ENCODE data around the gene LRRC75A. TPM values are rescaled to one million over a fixed set of nuclear protein-coding genes. Genes with fewer than 3 reads are reported as not detected.

Gene LRRC75A
- total RNA-seq, 1 donor from 2014 or later: 0.96 TPM

DNA sequence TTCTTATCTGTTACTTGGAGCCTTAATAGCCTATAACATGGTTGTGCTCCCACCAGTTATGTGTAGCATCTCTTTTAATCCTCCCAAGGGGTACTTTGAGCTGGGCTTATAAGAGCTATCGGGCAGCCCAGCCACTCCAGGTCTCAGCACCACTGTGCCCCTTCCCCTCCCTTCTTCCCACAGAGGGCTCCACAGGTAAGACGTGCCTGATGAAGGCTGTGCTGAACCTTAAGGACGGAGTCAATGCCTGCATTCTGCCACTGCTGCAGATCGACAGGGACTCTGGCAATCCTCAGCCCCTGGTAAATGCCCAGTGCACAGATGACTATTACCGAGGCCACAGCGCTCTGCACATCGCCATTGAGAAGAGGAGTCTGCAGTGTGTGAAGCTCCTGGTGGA, 69.6 kb downstream of the LRRC75A start:
- Histone ChIP-seq H3K27ac (replicated peaks) (no peak overlapping the region), H3K9me3 (replicated peaks) (no peaks in the 10 kb centered on the region), H3K36me3 (peaks cover 57% of the 10 kb centered on the region), H3K27me3 (ENCODE audit: low read depth) (no peaks in the 10 kb centered on the region), H3K4me3 (no peak overlapping the region), H3K4me1 (peaks cover 25% of the 10 kb centered on the region)
- DNase-seq: no peak
- TF ChIP-seq, protein P1, sequence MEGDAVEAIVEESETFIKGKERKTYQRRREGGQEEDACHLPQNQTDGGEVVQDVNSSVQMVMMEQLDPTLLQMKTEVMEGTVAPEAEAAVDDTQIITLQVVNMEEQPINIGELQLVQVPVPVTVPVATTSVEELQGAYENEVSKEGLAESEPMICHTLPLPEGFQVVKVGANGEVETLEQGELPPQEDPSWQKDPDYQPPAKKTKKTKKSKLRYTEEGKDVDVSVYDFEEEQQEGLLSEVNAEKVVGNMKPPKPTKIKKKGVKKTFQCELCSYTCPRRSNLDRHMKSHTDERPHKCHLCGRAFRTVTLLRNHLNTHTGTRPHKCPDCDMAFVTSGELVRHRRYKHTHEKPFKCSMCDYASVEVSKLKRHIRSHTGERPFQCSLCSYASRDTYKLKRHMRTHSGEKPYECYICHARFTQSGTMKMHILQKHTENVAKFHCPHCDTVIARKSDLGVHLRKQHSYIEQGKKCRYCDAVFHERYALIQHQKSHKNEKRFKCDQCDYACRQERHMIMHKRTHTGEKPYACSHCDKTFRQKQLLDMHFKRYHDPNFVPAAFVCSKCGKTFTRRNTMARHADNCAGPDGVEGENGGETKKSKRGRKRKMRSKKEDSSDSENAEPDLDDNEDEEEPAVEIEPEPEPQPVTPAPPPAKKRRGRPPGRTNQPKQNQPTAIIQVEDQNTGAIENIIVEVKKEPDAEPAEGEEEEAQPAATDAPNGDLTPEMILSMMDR (IDR thresholded peaks at IDR 0.05; ENCODE audit: borderline replicate concordance): no peak
- intact Hi-C loops (cut with micrococcal nuclease): no loop called here

DNA sequence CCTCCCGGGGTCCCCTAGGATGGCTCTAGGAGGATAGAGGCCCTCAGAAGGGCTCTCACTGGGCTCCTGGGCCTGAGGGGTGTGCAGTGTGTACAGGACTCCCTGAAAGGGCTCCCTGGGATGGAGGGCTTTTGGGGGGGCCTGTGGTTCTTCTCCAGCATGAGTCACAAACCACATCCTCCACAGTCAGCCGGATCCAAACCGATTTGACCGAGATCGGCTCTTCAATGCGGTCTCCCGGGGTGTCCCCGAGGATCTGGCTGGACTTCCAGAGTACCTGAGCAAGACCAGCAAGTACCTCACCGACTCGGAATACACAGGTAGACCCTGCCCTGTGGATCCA, 72.1 kb downstream of the LRRC75A start:
- no peaks in the 10 kb centered on the region for H3K27me3 ChIP-seq (ENCODE audit: low read depth)
- TF ChIP-seq, protein P1 (IDR thresholded peaks at IDR 0.05; ENCODE audit: borderline replicate concordance): no peak
- H3K27ac ChIP-seq (replicated peaks): no peak overlapping the region
- DNase-seq: no peak
- H3K9me3 ChIP-seq (replicated peaks): no peaks in the 10 kb centered on the region
- no peak overlapping the region for H3K4me3 ChIP-seq
- intact Hi-C loops (cut with micrococcal nuclease): no loop called here
- H3K36me3 ChIP-seq: peaks cover 44% of the 10 kb centered on the region
- H3K4me1 ChIP-seq: peaks cover 43% of the 10 kb centered on the region

DNA sequence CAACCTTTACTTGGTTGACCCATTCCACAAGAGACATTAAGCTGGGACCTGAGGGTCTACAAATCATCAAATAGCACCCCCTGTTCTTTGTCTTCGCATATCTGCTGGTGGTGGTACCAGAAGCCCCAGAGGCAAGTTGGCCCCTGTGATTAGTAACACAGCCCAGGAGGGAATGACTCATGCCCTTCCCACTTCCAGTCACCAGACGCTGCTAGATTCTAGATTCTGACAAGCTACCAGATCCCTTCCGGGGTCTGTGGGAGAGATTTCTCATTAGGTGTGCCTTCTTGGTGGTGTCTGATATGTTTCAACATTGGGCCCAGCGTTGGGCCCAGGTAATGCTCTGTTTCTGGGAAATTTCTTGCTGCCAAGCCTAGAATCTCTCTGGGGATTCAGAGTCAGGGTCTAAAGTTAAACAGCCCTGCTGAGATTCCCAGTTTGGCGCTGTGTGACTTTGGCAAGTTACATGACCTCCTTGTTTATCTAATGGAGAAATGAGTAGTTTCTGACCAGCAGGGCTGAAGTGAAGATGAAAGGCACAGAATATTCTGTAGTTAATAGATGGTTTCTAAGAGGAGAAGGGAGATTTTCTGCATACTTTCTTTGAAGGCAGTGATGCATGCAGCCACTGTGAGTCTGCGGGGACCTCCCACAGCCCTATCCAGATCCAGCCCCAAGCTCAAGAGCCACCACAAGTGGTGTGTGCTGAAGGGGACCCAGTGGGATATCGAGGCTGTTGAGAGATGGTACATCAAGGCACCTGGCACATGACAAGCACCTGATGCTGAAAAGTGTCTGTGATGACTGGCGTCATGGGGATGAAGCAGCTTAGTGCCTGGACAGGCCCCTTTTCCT, 72.7 kb downstream of the LRRC75A start:
- no peak overlapping the region for H3K4me3 ChIP-seq
- intact Hi-C loops (cut with micrococcal nuclease): no loop called here
- H3K9me3 ChIP-seq (replicated peaks): no peaks in the 10 kb centered on the region
- no peak for DNase-seq
- H3K4me1 ChIP-seq: peaks cover 44% of the 10 kb centered on the region
- no peaks in the 10 kb centered on the region for H3K27me3 ChIP-seq (ENCODE audit: low read depth)
- peak overlapping the region; percentile 18 for H3K27ac ChIP-seq (replicated peaks)
- H3K36me3 ChIP-seq: peaks cover 44% of the 10 kb centered on the region
- TF ChIP-seq, protein P1 (IDR thresholded peaks at IDR 0.05; ENCODE audit: borderline replicate concordance): no peak

DNA sequence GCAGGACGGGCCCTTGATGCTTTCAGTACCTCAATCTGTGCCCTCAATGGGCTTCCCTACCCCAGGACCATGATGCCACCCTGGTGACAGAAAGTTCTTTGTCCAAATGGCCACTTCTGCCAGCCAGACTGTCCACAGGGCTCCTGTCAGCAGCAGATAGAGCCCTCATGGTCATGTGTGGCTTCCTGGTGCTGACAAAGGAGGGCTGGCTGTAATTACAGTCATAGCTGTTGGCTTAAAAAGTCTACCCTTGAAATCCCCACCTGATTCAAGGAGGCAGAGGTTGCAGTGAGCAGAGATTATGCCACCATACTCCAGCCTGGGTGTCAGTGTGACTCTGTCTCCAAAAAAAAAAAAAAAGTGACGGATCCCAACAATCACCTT, 73.3 kb downstream of the LRRC75A start:
- no peaks in the 10 kb centered on the region for H3K27me3 ChIP-seq (ENCODE audit: low read depth)
- no peak for DNase-seq
- intact Hi-C loops (cut with micrococcal nuclease): no loop called here
- H3K27ac ChIP-seq (replicated peaks): peak overlapping the region; percentile 18
- peaks cover 39% of the 10 kb centered on the region for H3K36me3 ChIP-seq
- H3K9me3 ChIP-seq (replicated peaks): no peaks in the 10 kb centered on the region
- TF ChIP-seq, protein P1 (IDR thresholded peaks at IDR 0.05; ENCODE audit: borderline replicate concordance): no peak
- no peak overlapping the region for H3K4me3 ChIP-seq
- H3K4me1 ChIP-seq: peaks cover 44% of the 10 kb centered on the region

DNA sequence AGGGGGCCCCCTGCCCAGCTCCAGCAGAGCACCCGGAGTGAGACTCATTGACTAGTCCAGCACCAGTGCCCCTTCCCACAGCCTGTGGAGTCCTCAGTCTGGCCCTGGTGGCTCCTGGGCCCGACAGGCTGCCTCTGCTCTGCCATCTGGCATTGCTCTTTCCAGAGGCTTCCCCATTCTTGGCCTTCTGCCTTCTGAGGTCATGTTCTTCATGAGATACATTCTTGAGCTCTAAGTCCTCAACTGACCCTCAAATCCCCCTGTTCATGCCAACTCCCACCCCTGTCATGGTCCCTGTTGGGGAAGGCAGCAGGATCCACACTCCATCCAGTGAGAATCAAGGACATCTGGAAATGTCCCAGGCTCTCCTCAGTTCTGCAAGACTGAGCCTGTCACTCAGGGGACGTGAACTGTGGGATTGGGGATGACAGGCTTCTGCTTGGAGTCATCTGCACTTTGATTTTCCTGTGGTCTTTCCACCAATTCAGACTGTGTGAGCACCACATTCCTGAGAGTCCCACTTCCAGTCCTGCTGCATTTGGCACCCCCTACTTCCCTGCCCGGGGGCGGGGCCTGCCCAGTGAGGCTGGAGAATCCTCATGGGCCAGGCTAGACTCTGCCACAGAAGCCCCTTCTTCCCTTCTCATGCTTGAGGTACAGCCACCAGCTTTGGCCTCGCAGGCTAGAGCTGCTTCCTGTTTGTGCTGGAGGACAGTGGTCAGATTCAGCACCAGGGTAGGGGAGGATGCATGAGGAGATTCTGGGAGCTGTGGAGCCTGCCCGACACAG, 73.9 kb downstream of the LRRC75A start:
- Histone ChIP-seq H3K36me3 (peaks cover 33% of the 10 kb centered on the region), H3K4me3 (no peak overlapping the region), H3K9me3 (replicated peaks) (no peaks in the 10 kb centered on the region), H3K27ac (replicated peaks) (peak overlapping the region; percentile 18), H3K27me3 (ENCODE audit: low read depth) (no peaks in the 10 kb centered on the region), H3K4me1 (peaks cover 44% of the 10 kb centered on the region)
- DNase-seq: no peak
- TF ChIP-seq, protein P1 (IDR thresholded peaks at IDR 0.05; ENCODE audit: borderline replicate concordance): no peak
- intact Hi-C loops (cut with micrococcal nuclease): no loop called here

All from left ventricle myocardium inferior (tissue), 1 donor.